Neural crest cell (in vitro differentiated cells): Measurements from ENCODE around the gene OR10H1. TPM values are rescaled to one million over a fixed set of nuclear protein-coding genes. Genes with fewer than 3 reads are reported as not detected.
"Not testable (repeated sequence)": the region's sequence is repeated elsewhere in the genome, so short reads cannot be mapped to it uniquely, and the experiment has no call there.

Experiments
- DNase-seq: peaks from one replicate; pipeline ENCODE4 v3.0.0; 2021; ENCODE audit warnings: low read depth, mixed read lengths, low spot score
- H3K27ac Mint-ChIP-seq: one replicate; pipeline ENCODE4 v1.8.0; 2021; ENCODE audit warnings: mild to moderate bottlenecking, mixed read lengths; ENCODE audit not compliant: unreplicated experiment
- H3K27me3 Mint-ChIP-seq: 2 replicates; pipeline ENCODE4 v1.8.0; 2021; ENCODE audit warnings: low read depth, mild to moderate bottlenecking, mixed read lengths
- H3K36me3 Mint-ChIP-seq: 2 replicates; pipeline ENCODE4 v1.8.0; 2021; ENCODE audit warnings: low read depth, mild to moderate bottlenecking, mixed read lengths
- H3K4me1 Mint-ChIP-seq: 2 replicates; pipeline ENCODE4 v1.8.0; 2021; ENCODE audit warnings: mixed read lengths
- H3K4me3 Mint-ChIP-seq: one replicate; pipeline ENCODE4 v1.8.0; 2021; ENCODE audit warnings: mild to moderate bottlenecking, mixed read lengths
- H3K9me3 Mint-ChIP-seq: 2 replicates; pipeline ENCODE4 v1.8.0; 2021; ENCODE audit warnings: mixed read lengths
- total RNA-seq: library from RNA; stranded (reverse); gene quantifications from 2 replicates; pipeline ENCODE4 v1.2.1, GENCODE V29; 2021
- TF ChIP-seq, protein P1 (sequence below): fragments of 200-600 bp; sonication (generic); conservative IDR thresholded peaks from 2 replicates; pipeline ENCODE4 v1.5.0; 2021; ENCODE audit warnings: antibody characterized with exemption, mild to moderate bottlenecking

OR10H1 gene
- total RNA-seq, 1 donor from 2014 or later: not detected

DNA sequence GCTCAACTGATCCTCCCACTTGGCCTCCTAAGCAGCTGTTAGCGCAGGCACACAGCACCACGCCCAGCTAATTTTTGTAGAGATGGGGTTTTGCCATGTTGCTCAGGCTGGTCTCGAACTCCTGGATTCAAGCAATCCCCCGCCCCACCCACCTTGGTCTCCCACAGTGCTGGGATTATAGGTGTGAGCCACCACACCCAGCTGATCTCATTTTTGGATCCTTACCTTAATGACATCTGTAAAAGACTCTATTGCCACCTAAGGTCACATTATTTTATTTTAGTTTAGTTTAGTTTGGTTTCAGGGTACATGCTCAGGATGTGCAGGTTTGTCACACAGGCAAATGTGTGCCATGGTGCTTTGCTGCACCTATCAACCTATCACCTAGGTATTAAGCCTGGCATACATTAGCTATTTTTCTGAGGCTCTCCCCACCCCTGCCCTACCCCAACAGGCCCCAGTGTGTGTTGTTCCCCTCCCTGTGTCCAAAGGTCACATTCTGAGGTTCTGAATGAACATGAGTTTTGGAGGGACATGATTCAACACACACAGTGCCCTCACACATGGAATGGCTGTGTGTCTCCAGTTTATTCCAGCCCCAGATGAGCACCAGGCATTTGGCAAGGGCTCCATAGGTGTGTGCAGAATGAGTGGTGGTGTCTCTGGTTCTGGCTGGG is 26.7 kb downstream of the OR10H1 start:
- no peak overlapping the region for H3K27ac Mint-ChIP-seq
- H3K4me3 Mint-ChIP-seq: no peak overlapping the region
- TF ChIP-seq, protein P1, sequence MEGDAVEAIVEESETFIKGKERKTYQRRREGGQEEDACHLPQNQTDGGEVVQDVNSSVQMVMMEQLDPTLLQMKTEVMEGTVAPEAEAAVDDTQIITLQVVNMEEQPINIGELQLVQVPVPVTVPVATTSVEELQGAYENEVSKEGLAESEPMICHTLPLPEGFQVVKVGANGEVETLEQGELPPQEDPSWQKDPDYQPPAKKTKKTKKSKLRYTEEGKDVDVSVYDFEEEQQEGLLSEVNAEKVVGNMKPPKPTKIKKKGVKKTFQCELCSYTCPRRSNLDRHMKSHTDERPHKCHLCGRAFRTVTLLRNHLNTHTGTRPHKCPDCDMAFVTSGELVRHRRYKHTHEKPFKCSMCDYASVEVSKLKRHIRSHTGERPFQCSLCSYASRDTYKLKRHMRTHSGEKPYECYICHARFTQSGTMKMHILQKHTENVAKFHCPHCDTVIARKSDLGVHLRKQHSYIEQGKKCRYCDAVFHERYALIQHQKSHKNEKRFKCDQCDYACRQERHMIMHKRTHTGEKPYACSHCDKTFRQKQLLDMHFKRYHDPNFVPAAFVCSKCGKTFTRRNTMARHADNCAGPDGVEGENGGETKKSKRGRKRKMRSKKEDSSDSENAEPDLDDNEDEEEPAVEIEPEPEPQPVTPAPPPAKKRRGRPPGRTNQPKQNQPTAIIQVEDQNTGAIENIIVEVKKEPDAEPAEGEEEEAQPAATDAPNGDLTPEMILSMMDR: no peak
- H3K27me3 Mint-ChIP-seq: no peaks in the 10 kb centered on the region
- no peak for DNase-seq
- peaks cover 6% of the 10 kb centered on the region for H3K9me3 Mint-ChIP-seq
- H3K36me3 Mint-ChIP-seq: no peaks in the 10 kb centered on the region
- H3K4me1 Mint-ChIP-seq: no peaks in the 10 kb centered on the region

DNA sequence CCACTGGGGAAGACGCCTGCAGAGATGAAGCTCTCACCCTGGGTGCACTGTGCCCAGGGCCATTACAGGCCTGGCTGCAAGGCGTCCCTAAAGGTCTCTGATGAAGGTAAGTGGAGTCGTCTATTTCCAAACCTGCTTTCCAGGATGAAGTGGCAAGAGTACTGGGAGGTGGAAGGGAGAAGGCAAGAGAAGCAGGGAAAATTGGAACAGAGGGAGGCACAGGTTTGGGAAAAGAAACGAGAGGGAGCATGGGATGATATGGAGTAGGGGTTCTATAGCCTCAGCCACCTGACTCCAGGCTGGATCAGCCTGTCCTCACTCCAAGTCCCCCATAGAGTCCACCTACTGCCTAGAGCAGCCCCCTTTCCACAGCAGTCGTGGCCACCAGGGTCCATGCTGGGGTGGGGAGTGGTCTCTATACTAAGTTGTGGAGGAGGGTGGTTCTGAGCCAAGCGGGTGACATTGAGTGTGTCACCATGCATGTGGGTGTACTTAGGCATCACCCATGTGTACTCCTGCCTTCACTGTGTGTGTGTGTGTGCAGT is 27.8 kb downstream of the OR10H1 start, which contains the start of gene OR10H5:
OR10H5 (plus strand) TSS at position 51 of the 545 bp plus-strand sequence. CDS start 6,388 bp downstream, outside the sequence.
- no peak within 1 kb of the TSS for H3K27ac Mint-ChIP-seq
- no peak for DNase-seq
- TF ChIP-seq, protein P1: no peak
- peaks cover 6% of the 10 kb centered on the region for H3K9me3 Mint-ChIP-seq
- no peaks in the 10 kb centered on the region for H3K27me3 Mint-ChIP-seq
- no peak within 1 kb of the TSS for H3K4me3 Mint-ChIP-seq
- no peaks in the 10 kb centered on the region for H3K4me1 Mint-ChIP-seq
- no peaks in the 10 kb centered on the region for H3K36me3 Mint-ChIP-seq

DNA sequence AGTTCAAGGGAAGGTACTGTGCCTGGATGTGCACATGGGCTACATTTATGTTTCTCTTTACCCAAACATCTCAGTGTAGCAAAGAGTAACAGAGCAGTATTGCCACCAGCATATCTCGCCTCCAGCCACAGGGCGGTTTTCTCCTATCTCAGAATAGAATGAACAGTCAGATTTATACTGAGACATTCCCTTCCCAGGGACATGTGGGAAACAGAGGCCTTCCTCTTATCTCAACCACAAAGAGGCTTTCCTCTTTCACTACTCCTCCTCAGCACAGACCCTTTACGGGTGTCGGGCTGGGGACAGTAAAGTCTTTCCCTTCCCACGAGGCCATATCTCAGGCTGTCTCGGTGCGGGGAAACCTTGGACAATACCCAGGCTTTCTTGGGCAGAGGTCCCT is 32.6 kb downstream of the OR10H1 start:
- not testable (repeated sequence) for H3K27ac Mint-ChIP-seq, DNase-seq, H3K4me1 Mint-ChIP-seq, H3K27me3 Mint-ChIP-seq, H3K9me3 Mint-ChIP-seq, H3K4me3 Mint-ChIP-seq, H3K36me3 Mint-ChIP-seq

DNA sequence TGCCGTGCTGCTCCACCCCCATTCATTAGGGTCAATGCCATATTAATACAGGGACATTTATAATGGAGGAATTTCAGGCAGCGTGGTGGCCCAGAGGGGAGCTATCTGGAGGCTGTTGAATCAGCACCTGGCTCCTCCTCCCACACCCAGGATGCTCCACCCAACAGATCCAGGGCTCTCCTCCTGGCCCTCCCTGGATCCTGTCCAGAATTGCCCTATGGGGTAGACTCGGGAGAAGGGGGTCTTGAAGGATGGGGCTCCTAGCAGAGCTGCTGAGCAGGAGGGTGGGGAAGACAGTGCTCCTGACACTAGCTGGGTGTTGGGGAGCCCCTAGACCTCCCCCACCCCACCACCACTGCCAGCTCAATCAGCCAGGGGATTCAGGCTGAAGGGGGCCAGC is 33.3 kb downstream of the OR10H1 start:
- Mint-ChIP-seq H3K27me3 (no peaks in the 10 kb centered on the region), H3K4me3 (no peak overlapping the region), H3K4me1 (no peaks in the 10 kb centered on the region), H3K9me3 (peaks cover 8% of the 10 kb centered on the region), H3K27ac (no peak overlapping the region), H3K36me3 (peaks cover 3% of the 10 kb centered on the region)
- no peak for DNase-seq
- TF ChIP-seq, protein P1: no peak

DNA sequence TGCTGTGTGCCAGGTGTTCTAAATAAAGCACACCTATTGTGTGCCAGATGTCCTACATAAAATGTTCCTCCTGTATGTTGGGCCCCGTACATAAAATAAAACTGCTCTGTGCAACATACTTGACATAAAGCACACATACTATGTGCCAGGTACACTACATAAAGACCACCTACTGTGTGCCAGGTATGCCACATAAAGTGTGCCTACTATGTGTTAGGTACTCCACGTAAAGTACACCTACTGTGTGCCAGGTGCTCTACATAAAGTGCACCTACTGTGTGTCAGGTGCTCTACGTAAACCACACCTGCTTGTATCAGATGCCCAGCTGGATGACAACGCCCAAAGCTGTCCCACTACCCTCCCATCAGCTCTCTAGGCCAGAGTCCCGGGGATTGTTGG is 33.8 kb downstream of the OR10H1 start:
- Mint-ChIP-seq H3K4me1 (no peaks in the 10 kb centered on the region), H3K4me3 (no peak overlapping the region), H3K36me3 (peaks cover 3% of the 10 kb centered on the region), H3K27me3 (no peaks in the 10 kb centered on the region), H3K9me3 (peaks cover 8% of the 10 kb centered on the region), H3K27ac (no peak overlapping the region)
- TF ChIP-seq, protein P1: no peak
- DNase-seq: no peak
